Globus pallidus (tissue), 1 donor: ENCODE measurements around the gene WDR93.

ENCODE experiments used
- DNase-seq: peaks from one replicate; pipeline ENCODE4 v3.0.0-alpha.2; 2015; ENCODE audit warnings: low spot score

WDR93 gene

DNA sequence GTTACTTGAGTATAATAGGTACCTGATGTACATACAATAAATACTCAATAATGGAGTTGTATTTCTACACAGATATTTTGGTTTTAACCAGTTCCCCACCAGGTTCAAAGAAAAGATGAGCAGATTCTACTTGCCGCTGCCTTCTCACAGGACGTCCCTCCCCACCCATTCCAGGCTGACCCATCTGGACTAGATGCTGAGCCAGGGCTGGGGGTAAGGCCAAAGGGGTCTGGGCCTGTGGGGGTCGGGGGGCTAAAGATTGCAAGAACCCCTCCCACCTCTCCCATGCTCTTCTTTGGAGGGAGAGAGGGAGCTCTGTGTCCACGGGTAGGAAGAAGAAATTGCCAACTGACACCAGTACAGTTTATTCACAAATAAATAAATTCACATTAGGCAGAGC lies 58.9 kb downstream of the WDR93 start:
- no peak for DNase-seq

DNA sequence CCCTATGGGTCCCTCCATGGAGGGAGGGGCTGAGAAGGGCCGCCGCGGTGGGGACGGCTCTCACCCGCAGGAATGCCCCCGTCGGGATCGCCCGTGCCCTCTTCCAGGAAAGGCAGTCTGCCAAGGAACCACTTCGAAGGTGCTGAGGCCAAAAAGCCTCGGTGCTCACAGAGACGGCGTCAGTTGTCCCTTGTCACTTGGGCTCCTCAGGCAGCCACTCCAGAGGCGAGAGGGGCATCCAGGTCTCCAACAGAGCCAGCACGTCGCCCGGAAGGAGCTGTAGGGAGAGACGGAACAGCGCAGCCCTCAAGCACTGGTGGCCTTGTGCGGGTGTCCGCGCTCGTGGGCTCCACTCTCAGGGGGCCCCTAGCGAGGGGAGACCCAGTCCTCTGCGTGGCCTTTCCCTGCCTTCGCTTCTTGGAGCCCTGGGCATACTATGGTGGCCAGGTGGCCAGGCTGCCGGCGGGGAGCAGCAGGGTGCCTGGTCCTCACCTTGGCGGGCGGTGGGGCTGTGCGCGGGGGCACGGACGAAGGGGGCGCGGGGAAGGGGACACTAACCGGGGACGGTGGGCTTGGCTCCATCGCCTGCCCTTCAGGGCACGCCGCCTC lies 59.4 kb downstream of the WDR93 start:
- DNase-seq: no peak

DNA sequence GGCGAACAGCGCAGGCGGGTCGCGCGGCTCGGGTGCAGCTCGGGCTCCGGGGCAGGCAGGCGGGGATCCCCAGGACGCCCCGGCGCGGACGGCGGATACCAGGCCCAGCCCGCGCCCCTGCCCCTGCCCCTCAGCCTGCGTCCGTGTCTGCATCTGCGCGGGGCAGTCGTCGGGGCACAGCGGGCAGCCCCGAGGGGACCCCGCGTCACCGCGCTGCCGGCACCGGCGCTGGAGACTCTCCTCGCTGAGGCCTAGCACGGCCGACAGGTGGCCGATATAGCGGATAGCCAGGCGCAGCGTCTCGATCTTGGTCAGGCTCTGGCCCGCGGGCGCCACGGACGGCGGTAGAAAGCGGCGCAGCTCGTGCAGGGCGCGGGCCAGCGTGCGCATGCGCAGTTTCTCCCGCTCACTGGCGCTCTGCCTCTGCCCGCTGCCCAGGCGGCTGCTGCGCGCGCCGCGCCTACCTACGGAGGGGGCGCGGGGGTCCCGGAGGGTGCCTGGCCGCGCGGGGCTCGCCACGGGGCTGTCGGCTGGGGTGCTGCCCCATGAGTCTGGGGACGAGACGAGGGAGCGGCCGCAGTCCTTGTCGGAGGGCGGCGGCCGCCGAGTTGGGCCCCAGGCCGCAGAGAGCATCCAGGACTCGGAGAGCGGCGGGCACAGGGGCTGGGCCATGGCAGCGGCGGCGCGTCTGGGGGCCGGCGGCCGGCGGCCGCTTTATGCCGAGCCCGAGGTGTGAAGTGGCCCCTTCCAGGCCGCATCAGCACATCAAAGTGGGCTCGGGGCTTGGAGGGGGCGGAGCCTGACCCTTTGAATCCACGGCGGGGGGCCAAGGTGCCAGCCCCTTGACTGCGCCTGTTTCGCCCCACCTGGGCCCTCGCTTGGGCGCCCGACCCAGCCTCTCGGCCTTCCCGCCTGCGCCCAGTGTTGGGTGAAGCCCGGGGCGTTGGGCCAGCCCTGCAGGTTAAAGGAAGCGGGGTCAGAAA lies 60.2 kb downstream of the WDR93 start, which contains the start of gene MESP1:
MESP1 (minus strand) TSS at position 690 of the 983 bp plus-strand sequence; CDS start at position 672, 18 bp downstream.
- peak; percentile 86 for DNase-seq

DNA sequence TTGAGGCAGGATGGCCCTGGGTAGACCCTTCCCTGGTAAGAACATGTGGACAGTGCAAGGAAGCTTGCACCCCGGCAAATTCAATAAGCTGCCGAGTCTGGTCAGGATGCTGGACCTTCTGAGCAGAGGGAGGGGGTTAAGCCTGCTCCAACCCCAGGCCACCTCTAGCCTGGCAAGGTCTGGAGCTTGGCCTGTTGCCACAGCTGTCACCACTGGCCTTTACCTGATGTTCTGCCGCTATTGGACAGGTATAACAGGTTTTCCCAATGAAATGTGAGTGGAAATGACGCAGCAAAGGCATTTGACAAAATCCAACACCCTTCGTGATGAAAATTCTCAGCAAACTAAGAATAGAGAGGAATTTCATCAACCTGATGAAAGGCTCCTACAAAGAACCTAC lies 61.1 kb downstream of the WDR93 start:
- no peak for DNase-seq

DNA sequence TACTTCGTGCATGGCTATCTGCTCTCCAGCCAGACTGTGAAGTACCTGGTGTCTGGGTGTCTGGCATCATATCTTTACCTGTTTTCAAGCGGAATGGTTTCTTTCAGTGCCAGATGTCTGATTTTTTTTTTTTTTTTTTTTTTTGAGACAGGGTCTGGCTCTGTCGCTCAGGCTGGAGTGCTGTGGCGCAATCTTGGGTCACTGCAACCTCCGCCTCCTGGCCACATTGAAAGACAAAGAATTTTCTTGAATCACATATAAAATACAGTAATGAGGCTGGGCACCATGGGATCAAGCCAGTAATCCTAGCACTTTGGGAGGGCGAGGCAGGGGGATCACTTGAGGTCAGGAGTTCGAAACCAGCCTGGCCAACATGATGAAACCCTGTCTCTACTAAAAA lies 63.2 kb downstream of the WDR93 start:
- no peak for DNase-seq

DNA sequence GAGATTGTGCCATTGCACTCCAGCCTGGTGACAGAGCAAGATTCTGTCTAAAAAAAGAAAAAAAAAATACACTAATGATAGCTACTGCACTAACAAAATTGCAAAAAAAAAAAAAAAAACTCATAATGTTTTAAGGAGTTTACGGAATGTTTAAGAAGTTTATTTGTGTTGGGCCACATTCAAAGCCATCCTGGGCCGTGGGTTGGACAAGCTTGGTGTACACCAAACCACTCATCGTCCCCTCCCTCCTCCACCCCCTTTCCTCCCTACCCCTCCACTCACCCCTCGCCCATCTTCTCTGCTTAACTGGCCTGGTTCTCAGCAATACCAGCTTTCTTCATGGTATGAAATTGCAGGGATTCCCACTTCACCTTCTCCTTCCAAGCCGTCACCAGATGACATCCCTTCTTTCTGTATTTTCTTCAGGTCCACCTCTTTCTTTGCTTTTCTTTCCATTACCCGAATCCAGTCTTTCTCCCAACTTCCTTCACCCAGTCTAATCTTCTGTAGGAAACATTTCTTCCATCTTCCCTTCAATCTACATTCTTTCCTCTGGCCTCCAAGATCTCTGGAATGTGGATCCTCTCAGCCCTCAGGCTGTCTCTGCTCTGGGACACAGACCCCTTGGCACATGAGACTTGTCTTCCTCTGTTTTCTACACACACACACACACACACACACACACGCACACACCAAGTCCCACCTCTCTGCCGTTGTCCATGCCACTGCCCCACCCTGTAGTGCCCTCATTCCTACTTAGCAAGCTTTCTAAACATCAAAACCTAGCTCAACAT lies 63.9 kb downstream of the WDR93 start:
- no peak for DNase-seq

DNA sequence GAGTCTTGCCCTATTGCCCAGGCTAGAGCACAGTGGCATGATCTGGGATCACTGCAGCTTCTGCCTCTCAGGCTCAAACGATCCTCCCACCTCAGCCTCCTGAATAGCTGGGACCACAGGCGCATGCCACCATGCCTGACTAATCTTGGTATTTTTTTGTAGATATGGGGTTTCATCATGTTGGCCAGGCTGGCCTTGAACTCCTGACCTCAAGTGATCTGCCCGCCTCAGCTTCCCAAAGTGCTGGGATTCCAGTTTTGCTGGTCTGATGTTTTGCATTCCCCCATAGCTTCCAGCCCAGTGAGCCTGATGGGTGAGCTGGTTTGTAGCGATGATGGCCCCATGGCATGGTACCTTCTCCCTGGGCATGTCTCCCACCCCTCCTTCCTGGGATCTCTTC lies 65.1 kb downstream of the WDR93 start:
- DNase-seq: no peak

DNA sequence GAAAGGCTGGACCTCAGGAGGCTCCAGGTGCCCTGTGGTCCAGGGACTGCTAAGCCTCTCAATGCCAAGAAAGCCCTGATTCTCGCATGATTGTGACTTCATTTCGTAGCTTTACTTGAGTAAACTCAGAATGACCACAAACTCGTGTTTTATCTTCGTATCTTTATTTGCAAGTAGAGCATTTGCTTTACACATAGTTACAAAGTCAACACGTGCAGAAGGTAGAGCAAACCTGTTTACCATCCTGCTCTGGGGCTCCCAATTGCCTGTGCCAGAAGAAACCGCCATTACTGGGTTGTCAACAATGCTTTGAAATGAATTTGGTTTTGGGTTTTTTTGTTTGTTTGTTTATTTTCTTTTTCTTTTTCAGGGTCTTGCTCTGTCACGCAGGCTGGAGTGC lies 66.3 kb downstream of the WDR93 start:
- DNase-seq: no peak

DNA sequence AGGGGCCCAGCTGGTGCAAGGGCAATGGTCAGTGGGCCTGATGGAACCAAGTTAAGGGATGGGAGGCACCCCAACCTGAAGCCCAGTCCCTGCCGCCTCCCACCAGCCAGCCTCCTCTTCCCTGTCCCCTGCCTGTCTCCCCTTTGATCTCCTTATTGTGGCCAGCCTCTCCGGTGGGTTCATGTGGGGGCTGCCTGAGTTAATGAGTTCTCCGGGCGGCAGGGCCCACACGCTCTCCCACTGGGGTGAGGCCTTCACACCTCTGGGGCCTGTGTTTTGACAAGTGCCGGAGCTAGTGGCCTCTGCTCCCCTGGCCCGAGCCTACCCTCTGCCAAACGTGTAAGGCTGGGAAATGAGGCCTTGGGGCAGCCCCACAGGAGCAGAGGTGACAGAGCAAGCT lies 67.7 kb downstream of the WDR93 start:
- no peak for DNase-seq

DNA sequence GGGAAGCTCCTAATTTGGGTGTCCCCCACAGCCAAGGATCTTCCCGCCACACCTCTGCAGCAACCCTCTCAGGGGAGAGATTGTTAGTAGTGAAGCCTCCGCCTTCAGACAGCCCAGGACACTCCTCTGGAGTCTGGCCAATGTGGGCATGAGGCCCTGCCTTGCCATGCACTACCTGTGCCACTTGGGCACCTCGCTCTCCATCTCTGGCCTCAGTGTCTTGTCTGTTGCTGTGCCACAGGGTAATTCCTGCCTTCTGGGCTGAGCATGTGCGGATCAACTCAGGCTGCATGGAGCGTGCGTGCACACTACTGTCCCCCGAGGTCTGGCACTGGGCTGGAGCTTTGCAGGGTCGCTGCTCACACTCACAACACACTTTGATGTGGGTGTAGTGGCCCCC lies 68.4 kb downstream of the WDR93 start:
- no peak for DNase-seq

DNA sequence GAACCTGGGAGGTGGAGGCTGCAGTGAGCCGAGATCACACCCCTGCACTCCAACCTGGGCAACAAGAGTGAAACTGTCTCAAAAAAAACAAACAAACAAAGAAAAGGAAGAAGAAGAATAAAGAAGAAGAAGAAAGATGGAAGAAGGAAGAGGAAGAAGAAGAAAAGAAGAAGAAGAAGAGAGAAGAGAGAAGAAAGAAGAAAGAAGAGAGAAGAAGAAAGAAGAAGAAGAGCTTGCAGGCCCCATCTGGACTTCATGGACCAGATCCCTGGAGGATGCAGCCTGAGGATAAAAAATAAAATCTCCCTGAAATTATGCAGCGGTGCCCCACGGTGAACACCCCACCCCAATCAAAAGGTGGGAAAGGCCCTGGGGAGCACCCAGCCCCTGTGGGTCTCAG lies 69.2 kb downstream of the WDR93 start:
- DNase-seq: no peak

DNA sequence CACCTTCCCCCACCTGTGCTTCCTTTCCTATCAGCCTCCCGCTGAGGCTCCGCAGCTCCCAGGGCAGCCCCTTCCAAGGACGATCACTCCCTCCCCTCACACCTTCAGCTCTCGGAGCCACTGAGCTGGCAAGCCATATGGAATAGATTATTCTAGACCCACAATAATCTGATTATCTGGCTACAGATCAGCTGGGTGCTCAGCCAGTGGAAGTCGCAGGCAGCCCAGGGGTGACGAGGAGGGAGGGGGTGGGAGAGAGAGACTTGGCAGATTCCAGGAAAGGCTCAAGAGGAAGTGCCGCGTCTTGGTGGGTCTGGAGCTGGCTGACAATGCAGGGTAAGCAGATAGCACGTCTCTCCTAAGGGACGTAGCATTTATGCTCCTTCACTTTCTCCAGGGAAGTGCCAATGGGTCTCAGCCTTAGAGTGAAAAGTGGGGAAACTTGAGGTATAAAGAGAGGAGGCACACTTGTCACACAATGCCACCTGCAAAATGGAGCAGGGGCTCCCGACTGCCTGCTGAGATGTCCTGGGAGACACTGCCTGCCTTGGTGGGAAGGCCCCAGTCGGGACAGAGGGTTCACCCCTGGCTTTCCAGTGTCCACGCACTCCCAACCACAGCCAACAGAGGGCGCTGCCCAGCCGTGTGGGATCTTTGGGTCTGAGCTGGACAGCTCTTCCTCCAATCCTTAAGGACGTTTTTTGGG lies 69.8 kb downstream of the WDR93 start:
- peak; percentile 45 for DNase-seq

DNA sequence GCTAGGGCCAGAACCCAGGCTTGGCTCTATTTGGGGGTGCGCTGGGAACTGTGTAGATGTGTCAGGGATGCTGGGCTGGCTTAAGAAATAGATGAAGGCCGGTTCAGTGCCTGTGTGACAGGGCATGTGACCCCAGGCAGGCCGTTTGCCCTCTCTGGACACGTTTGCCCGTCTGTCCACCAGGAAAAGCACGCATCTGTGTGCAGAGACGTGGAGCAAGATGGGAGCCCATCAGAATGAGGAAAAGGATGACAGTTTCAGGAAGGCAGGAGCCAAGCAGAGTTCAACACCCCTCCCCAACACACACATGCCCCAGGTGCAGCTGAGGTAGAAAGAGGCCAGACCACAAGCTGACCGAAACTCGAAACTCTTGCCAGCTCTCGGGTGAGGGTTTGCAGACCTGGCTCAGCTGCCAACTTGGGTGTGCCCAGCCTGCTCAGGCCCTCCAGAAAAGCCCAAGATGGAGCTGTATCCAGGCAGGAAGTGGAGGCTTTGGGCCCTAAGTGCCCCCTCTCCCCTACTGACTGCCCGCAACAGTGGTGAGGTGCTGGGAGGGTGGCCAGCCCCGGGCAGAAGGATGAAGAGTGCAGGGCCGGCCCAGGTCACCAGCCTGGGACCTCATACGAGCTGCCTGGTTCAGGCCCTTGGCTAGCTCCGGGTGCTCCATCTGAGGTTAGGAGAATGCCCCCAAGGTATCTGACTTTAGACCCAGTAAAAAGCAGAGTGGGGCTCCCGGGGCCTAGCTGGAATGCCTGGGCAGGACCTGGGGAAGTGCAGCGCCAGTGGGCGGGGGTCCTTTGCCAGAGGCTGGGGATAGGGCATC lies 70.6 kb downstream of the WDR93 start:
- DNase-seq: no peak

DNA sequence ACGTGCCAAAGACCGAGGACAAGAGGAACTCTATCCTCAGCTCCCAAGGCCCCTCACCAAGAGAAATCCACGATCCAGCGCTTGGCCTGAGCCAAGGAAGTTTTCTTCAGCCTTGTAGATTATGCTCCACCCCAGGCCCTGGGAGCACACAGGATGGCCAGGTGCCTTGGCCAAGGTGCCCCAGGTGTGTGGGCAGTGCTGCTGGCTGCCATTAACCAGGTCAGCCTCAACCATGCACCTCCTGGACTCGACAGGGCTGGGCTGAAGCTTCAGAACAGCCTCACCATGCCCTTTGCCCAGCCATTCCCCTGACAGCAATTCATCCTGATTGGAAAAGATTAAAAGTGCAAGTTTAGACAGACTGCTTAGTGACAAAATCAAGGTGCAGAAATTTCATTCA lies 71.3 kb downstream of the WDR93 start:
- DNase-seq: no peak

DNA sequence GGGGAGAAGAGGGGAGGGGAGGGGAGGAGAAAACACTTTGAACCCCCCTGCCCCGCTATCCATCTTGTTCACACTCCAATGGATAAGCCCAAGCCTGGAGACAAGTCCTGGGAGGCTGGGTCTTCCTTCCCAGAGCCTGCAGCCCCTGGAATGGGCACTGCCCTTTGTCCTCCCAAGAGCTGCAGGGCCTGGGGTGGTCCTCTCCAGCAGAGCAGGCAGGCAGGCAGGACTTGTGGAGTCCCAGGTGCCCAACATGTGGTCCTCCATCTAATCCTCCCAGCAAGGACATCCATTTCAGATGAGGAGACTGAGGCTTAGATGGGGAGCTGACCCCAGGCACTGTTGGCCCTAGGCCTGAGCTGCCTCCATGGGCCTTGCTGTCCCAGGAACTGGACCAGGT lies 75.1 kb downstream of the WDR93 start:
- DNase-seq: no peak

DNA sequence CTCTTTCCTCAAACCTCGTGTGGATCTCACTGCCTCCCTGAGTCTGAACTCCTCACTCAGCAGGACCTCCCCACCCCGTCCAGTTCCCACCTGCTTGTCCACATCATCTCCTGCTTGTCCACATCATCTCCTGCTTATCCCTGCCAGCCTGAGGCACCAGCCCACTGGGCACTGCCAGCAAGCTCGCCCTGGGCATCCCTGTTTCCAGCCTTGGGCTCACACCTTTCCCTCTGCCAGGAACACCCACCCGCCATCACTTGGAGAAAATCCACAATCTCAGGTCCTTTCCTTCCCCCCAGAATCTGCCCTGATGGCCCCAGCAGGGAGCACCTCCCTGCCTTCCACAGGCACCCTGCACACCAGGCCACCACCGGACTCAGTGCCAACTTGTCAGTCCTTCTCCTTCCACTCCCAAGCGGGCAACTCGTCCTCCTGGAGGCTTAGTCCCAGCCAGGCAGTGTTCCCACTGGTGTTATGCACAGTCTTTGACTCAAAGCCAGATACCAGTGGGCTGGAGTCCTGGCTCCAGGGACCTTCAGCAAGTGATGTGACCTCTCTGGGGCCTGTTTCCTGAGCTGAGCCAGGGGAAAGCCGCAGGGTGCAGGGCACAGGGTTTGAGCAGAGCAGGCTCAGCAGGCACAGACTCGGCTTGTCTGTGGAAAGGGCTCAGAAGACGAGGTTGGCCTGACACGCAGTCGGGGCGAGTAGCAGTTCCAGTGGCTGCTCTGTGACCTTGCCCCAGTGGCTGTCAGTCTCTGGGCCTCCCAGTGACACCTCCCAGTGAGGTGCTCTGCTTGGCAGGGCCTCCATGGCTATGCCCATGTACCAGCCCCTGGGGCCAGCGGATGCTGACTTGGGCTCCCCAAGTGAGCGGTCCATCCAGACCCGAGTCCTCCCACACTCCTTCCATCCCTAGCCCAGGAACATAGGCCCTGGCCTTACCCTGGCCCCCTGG lies 76.0 kb downstream of the WDR93 start:
- no peak for DNase-seq

DNA sequence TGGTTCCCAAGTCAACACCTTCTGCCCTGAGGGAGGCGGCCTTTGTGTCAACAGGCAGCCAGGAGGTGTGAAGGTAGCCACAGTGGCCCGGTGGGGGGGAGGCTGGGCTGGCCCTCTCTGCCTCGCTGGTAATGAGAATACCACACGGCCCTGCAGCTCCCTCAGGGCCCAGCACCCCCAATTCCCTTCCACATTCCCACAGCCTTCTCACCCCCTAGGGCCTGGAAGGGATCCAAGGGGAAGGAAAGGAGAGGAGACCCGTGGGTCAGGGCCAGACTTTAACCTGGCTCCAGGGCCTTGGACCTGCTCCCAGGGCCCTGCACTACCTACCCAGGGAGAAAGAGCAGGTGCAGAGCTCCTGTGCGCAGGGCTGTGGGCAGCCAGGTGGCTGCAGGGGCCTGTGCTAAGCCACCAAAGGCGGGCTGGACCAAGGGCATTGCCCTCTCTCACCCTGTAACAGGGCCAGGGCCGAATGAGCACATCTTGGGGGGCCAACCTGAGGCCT lies 76.9 kb downstream of the WDR93 start:
- DNase-seq: no peak

DNA sequence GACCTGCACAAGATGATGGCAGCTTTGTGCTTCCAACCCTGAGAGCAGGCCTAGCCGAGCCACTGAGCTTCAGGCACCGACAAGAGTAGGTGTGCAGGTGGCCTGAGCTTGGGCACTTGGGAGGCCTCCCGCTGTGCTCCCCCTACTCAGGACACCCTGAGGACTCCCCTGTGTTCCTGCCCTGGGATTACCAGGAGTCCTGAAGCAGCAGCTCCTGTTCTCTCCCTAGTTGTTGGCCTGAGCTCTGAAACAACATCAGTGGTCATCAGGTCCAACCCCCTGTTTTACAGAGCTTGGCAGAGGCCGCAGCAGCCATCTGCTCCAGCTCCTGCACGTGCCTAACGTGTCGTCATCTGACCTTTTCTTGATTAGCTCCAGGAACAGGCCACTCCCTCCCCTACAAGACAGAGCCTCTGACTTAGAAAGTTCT lies 77.5 kb downstream of the WDR93 start:
- DNase-seq: no peak

DNA sequence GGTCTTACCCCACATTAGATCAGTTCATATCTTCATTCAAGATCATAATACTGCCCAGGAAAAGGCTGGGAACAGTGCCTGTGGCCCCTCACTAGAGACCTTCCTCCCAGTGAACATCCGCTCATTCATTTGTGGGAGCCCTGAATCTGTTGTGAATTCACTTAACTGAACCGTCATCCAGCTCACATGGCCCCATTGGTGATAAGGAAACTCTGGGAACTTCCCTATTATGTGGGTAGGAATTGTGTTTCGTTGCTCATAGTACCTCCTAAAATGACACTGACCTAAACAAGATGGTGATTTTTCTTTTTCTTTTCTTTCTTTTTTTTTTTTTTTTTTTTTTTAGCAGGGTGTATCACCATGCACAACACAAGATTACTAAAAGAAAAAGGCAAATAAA lies 78.8 kb downstream of the WDR93 start:
- DNase-seq: no peak

DNA sequence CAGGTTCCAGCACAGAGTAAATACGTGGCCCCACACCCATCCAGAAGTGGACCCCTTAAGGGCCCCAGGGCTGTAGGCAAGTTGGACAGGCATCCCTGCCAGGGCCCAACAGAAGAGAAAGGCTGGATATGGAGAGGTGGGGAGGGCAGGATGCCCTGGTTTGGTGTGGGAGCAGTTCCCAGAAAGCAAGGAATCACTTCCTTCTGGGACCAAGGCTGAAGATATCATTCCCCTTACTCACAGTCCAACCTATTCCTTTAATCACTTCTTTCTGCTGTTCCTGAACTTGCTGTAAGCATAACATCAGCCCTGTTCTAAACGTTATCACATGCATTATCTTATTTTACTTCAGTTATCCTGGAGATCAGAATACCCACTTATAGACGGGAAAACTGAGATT lies 79.4 kb downstream of the WDR93 start:
- DNase-seq: no peak
